Heart left ventricle (tissue), 16 donors: ENCODE results near the gene C11orf58. TPM values are rescaled to one million over a fixed set of nuclear protein-coding genes. Genes with fewer than 3 reads are reported as not detected.

Experiments
- ATAC-seq, 4 donors: fragments of 200-7000 bp; cut with Tn5 transposase; one replicate each; pipeline ENCODE4 v1.9.1; 2020 to 2022; ENCODE audit warnings: moderate library complexity in 4 of 4, mild to moderate bottlenecking in 3 of 4, moderate number of reproducible peaks in 1 of 4
- DNase-seq, 5 donors: peaks; one replicate each; pipeline ENCODE4 v3.0.0-alpha.2; 2020
- H3K27ac ChIP-seq, 12 donors: fragments of 200-600 bp; sonication (generic) in 4 of 12; one replicate each; pipeline versions ENCODE4 v1.5.0 to v1.8.0; 2016 to 2022; ENCODE audit warnings: mild to moderate bottlenecking in 2 of 12
- H3K27me3 ChIP-seq, 9 donors: fragments of 200-600 bp; sonication (generic) in 2 of 9; one replicate each; pipeline versions ENCODE4 v1.5.1 to v1.8.0; 2016 to 2022; ENCODE audit warnings: mild to moderate bottlenecking in 3 of 9
- H3K36me3 ChIP-seq, 9 donors: fragments of 200-600 bp; sonication (generic) in 2 of 9; one replicate each; pipeline versions ENCODE4 v1.5.0 to v1.8.0; 2018 to 2022; ENCODE audit warnings: mild to moderate bottlenecking in 2 of 9
- H3K4me1 ChIP-seq, 12 donors: fragments of 200-600 bp; sonication (generic) in 4 of 12; one replicate each; pipeline versions ENCODE4 v1.5.0 to v1.8.0; 2016 to 2022; ENCODE audit warnings: mild to moderate bottlenecking in 3 of 12
- H3K4me3 ChIP-seq, 12 donors: fragments of 200-600 bp; sonication (generic) in 4 of 12; one replicate each; pipeline versions ENCODE4 v1.5.0 to v1.8.0; 2017 to 2022; ENCODE audit warnings: mild to moderate bottlenecking in 9 of 12, moderate library complexity in 4 of 12
- H3K9me3 ChIP-seq, 12 donors: fragments of 200-600 bp; sonication (generic) in 4 of 12; one replicate each; pipeline versions ENCODE4 v1.5.0 to v1.8.0; 2016 to 2022; ENCODE audit warnings: mild to moderate bottlenecking in 1 of 12
- POLR2A ChIP-seq, 2 donors: fragments of 450-650 bp; IDR thresholded peaks; one replicate each; pipeline ENCODE4 v1.6.1; 2017; ENCODE audit warnings: antibody characterized with exemption in 2 of 2, mild to moderate bottlenecking in 2 of 2, moderate library complexity in 2 of 2
- WGBS, 4 donors: extraction: QIAGEN DNeasy Blood & Tissue Kit in 2 of 4; methylation state at CpG; one replicate each; pipeline versions ENCODE4 v1.1.5 to v1.1.7; 2013 to 2018; 5-methylcytosine and 5-hydroxymethylcytosine counted together
- intact Hi-C, 10 donors: fragments of 100-400 bp; cut with DNase I; formaldehyde crosslinking; loops; one replicate each; pipeline versions ENCODE4 v1.11.1 to v1.14.2; 2022
- polyA plus RNA-seq, 2 donors: library from polyadenylated mRNA; stranded (reverse); fragments of 200-250 nt; gene quantifications; one replicate each; pipeline ENCODE4 v1.2.3, GENCODE V29; 2013
- total RNA-seq, 9 donors: library from RNA; depleted of rRNA in 2 of 9; stranded (reverse); fragments of >200 nt in 2 of 9; fragmentation: NEBNext Ultra II Directional in 3 of 9; extraction: Animal tissue kit (Norgen Biotek cat#: 25700) in 3 of 9; gene quantifications; one replicate each; pipeline versions ENCODE4 v1.1.0 to v1.2.4, GENCODE V29; 2016 to 2023
- TF ChIP-seq, protein P1 (sequence below), 12 donors: fragments of 200-600 bp; sonication (generic) in 4 of 12; IDR thresholded peaks; one replicate each; pipeline versions ENCODE4 v1.5.0 to v1.8.0; 2018 to 2022; ENCODE audit warnings: antibody characterized with exemption in 12 of 12, mild to moderate bottlenecking in 5 of 12
- donor health status: ischemic (EF 13 %, LVEDD 7.1; RV severe dilation, severe dysfunction).
- donor health status: healthy with polysubstance abuse.
- donor health status: DM: no; HTN: yes; CAD: no.
- donor health status: DM: no; HTN: no; CAD: no.
- donor health status: ischemic (EF 25% LVEDD 6.9; RV normal size, moderate dysfunction).
- donor health status: ischemic (EF 25% LVEDD 5.7; RV mildly dilated, moderate dysfunction).
- donor health status: healthy.
- donor health status: DM: yes; HTN: yes; CAD: no.
- donor health status: ischemic (EF 35%, LVEDD 5.7; RV mildly dilated, moderate dysfunction).
- donor health status: nonischemic (EF 11% LVEDD 7.7; RV severe dilation, severe dysfunction).
- donor health status: DM: yes; HTN: yes; CAD: no.
- donor health status: PGD.
- donor health status: ischemic (EF 29% LVEDD 5.4; RV normal size, mild dysfunction).
- donor health status: nonischemic (EF 23%, LVEDD 6.1; RV moderate dilation, normal function).

The C11orf58 gene
- total and polyA plus RNA-seq, 11 donors = 78.3 to 147 (median 110) TPM

DNA sequence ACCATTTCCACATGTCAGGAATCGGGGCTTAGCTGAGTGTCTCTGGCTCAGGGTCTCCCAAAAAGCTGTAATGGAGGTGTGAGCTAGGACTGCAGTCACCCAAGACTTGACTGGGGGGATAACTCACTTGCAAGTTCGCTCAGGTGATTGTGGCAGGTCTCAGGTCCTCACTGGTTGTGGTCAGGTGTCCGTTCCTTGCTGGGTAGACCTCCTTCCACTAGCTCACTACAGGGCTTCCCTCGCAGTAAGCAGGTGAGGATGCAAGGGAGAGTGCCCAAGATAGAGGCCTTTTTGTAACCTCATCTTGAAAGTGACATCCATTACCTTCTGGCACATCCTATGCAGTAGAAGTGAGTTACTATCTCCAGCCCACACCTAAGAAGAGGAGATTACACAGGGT lies 29.5 kb downstream of the C11orf58 start:
- Histone ChIP-seq H3K4me3 (no peak overlapping the region), H3K4me1 (no peaks in the 10 kb centered on the region), H3K27me3 (no peaks in the 10 kb centered on the region), H3K27ac (no peak overlapping the region), H3K9me3 (no peaks in the 10 kb centered on the region), H3K36me3 (no peaks in the 10 kb centered on the region)
- ATAC-seq (no peak), DNase-seq (no peak)
- intact Hi-C loops = no loop called here
- 86 to 94% (median 89%) methylated on average over 4 of the region's 4 CpGs for WGBS, 4 donors
- TF ChIP-seq, protein P1, sequence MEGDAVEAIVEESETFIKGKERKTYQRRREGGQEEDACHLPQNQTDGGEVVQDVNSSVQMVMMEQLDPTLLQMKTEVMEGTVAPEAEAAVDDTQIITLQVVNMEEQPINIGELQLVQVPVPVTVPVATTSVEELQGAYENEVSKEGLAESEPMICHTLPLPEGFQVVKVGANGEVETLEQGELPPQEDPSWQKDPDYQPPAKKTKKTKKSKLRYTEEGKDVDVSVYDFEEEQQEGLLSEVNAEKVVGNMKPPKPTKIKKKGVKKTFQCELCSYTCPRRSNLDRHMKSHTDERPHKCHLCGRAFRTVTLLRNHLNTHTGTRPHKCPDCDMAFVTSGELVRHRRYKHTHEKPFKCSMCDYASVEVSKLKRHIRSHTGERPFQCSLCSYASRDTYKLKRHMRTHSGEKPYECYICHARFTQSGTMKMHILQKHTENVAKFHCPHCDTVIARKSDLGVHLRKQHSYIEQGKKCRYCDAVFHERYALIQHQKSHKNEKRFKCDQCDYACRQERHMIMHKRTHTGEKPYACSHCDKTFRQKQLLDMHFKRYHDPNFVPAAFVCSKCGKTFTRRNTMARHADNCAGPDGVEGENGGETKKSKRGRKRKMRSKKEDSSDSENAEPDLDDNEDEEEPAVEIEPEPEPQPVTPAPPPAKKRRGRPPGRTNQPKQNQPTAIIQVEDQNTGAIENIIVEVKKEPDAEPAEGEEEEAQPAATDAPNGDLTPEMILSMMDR (IDR thresholded peaks at IDR 0.05) = no peak
- TF ChIP-seq POLR2A (IDR thresholded peaks at IDR 0.05) = no peak

DNA sequence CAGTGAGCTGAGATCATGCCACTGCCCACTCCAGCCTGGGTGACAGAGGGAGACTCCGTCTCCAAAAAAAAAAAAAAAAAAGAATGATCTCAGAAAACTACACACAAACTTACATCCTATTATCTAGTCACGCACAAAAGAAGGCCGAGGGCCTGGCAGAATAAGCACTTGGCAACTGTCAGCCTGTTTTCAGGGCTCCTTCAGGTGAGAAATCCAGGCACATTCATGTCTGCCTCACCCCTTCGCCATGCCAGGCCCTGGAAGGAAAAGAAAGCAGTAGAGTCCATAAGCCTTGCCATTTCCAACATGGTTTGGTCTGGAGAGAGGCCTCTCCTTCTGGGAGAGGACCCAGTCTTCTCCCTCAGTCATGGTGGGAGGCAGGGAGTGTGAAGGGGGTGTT lies 30.9 kb downstream of the C11orf58 start:
- no peaks in the 10 kb centered on the region for H3K4me1 ChIP-seq
- ATAC-seq (no peak), DNase-seq (no peak)
- no peaks in the 10 kb centered on the region for H3K27me3 ChIP-seq
- H3K36me3 ChIP-seq = no peaks in the 10 kb centered on the region
- H3K27ac ChIP-seq = no peak overlapping the region
- no peaks in the 10 kb centered on the region for H3K9me3 ChIP-seq
- no peak for TF ChIP-seq POLR2A (IDR thresholded peaks at IDR 0.05)
- TF ChIP-seq, protein P1 (IDR thresholded peaks at IDR 0.05) = no peak
- WGBS, 4 donors = 88 to 94% (median 92%) methylated on average over 4 of the region's 4 CpGs
- intact Hi-C loops = no loop called here
- no peak overlapping the region for H3K4me3 ChIP-seq

DNA sequence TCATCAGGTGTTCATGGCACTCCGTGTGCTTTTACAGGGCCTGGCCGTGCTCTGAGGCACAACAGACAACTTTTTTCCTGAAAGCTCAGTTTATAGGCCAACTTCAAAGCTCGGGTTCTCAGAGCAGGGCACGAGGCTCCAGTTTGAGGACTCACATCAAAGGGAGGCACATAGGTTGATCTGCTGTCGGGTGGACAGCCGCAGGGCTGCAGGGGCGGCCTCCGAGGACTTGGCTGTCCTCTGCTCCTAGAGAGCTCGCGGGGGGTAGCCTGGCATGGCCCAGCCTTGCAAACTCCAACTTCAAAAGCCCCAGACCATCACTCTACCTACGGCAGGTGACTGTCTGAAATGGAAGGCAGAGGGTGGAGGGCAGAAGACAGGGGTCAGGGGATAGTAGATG lies 31.6 kb downstream of the C11orf58 start:
- Histone ChIP-seq H3K27me3 (no peaks in the 10 kb centered on the region), H3K4me1 (peaks cover 0 to 1% (median 0%) of the 10 kb centered on the region in 12 donors), H3K36me3 (no peaks in the 10 kb centered on the region), H3K4me3 (no peak overlapping the region), H3K9me3 (no peaks in the 10 kb centered on the region), H3K27ac (no peak overlapping the region)
- intact Hi-C loops = no loop called here
- 79 to 89% (median 86%) methylated on average over 11 of the region's 11 CpGs for WGBS, 4 donors
- ATAC-seq (no peak), DNase-seq (no peak)
- TF ChIP-seq, protein P1 (IDR thresholded peaks at IDR 0.05) = no peak
- no peak for TF ChIP-seq POLR2A (IDR thresholded peaks at IDR 0.05)

DNA sequence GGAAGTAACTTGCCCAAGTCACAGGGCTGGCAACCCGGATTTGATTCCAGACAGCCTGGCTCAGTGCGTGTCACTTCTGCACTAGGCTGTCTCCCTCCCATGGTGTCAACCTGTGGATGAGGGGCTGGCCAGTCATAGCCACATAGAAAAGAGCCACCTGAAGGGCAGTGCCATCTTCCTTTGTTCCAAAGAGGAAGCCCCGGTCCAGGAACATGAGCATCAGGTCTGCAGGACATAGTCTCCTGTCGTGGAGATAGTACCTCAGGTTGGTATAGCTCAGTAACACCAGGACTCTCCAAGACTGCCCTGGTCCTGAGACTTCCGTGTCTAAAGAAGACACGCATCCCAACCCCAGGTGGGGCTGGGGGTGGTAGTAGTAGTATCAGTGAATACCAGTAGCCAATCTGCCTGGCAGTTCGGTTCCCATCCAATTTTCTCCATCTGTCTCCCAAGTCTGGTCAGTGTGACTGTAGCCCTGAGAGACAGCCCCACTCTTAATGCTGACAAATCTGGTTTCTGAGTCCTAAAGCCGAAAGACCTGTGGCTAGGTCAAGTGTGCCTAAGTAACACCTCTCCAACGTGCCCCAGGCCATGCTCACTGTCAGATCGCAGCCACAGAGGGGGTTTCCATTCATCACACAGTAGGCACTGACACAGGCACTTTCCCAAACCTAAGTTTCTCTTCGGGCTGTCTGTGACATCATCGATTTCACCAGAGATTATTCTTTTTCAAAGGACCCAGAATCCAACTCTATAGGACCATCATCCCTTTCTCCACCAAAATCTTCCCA lies 33.1 kb downstream of the C11orf58 start:
- intact Hi-C loops = no loop called here
- TF ChIP-seq, protein P1 (IDR thresholded peaks at IDR 0.05) = no peak
- no peak for TF ChIP-seq POLR2A (IDR thresholded peaks at IDR 0.05)
- DNase-seq = no peak

More for the DNA sequence above, 33.1 kb downstream of the C11orf58 start:
- H3K4me3 ChIP-seq = no peak overlapping the region
- H3K9me3 ChIP-seq = no peaks in the 10 kb centered on the region
- no peak overlapping the region for H3K27ac ChIP-seq
- H3K27me3 ChIP-seq = no peaks in the 10 kb centered on the region
- 84 to 89% (median 85%) methylated on average over 12 of the region's 12 CpGs for WGBS, 4 donors
- H3K36me3 ChIP-seq = no peaks in the 10 kb centered on the region
- H3K4me1 ChIP-seq = peaks cover 0 to 10% (median 0%) of the 10 kb centered on the region in 12 donors
- no peak for ATAC-seq
